MM.1S (cell line): ENCODE measurements around the gene ZBTB7B.

Experiments used
- DNase-seq: peaks from one replicate; pipeline ENCODE4 v3.0.0-alpha.2; 2015
- H2AFZ ChIP-seq: fragments of 300-600 bp; sonication (generic); 2 replicates; pipeline ENCODE4 v1.6.0; 2016; ENCODE audit warnings: antibody characterized with exemption, low read length
- H3F3A ChIP-seq: fragments of 300-600 bp; sonication (generic); 2 replicates; pipeline ENCODE4 v1.6.1; 2016; ENCODE audit warnings: mild to moderate bottlenecking, antibody characterized with exemption, low read length, moderate library complexity, mixed read lengths; ENCODE audit not compliant: insufficient read depth
- H3K27ac ChIP-seq: fragments of 300-600 bp; sonication (generic); 2 replicates; pipeline ENCODE4 v1.5.1; 2016; ENCODE audit warnings: mild to moderate bottlenecking, low read length
- H3K27me3 ChIP-seq: fragments of 300-600 bp; sonication (generic); replicated peaks from 2 replicates; pipeline ENCODE4 v1.6.0; 2016; ENCODE audit warnings: low read length; ENCODE audit not compliant: insufficient read depth
- H3K36me3 ChIP-seq: fragments of 300-600 bp; sonication (generic); replicated peaks from 2 replicates; pipeline ENCODE4 v1.6.1; 2016; ENCODE audit warnings: mild to moderate bottlenecking, low read length, mixed read lengths; ENCODE audit not compliant: insufficient read depth
- H3K4me1 ChIP-seq: fragments of 300-600 bp; sonication (generic); 2 replicates; pipeline ENCODE4 v1.6.1; 2016; ENCODE audit warnings: low read length, mixed read lengths
- H3K4me2 ChIP-seq: fragments of 300-600 bp; sonication (generic); 2 replicates; pipeline ENCODE4 v1.6.0; 2016; ENCODE audit warnings: low read depth, low read length
- H3K4me3 ChIP-seq: fragments of 300-600 bp; sonication (generic); 2 replicates; pipeline ENCODE4 v1.5.1; 2016; ENCODE audit warnings: low read length, mixed read lengths
- H3K79me2 ChIP-seq: fragments of 300-600 bp; sonication (generic); 2 replicates; pipeline ENCODE4 v1.6.1; 2016; ENCODE audit warnings: mixed run types, low read length, mixed read lengths
- H3K9ac ChIP-seq: fragments of 300-600 bp; sonication (generic); 2 replicates; pipeline ENCODE4 v1.6.1; 2016; ENCODE audit warnings: low read length, mixed read lengths
- H3K9me2 ChIP-seq: fragments of 300-600 bp; sonication (generic); replicated peaks from 2 replicates; pipeline ENCODE4 v1.6.1; 2016; ENCODE audit warnings: mild to moderate bottlenecking, low read length, mixed read lengths; ENCODE audit not compliant: insufficient read depth
- H3K9me3 ChIP-seq: fragments of 300-600 bp; sonication (generic); replicated peaks from 2 replicates; pipeline ENCODE4 v1.6.1; 2016; ENCODE audit warnings: mild to moderate bottlenecking, low read length, mixed read lengths; ENCODE audit not compliant: insufficient read depth
- H4K20me1 ChIP-seq: fragments of 300-600 bp; sonication (generic); 2 replicates; pipeline ENCODE4 v1.6.1; 2016; ENCODE audit warnings: mild to moderate bottlenecking, low read length, moderate library complexity, mixed read lengths; ENCODE audit not compliant: insufficient read depth
- EZH2 ChIP-seq: fragments of 300-600 bp; sonication (generic); optimal IDR thresholded peaks from 2 replicates; pipeline ENCODE3; 2017; ENCODE audit warnings: low read depth, mild to moderate bottlenecking, antibody characterized with exemption, low read length, mixed read lengths
- EZH2phosphoT487 ChIP-seq: fragments of 300-600 bp; sonication (generic); IDR thresholded peaks from 2 replicates; pipeline ENCODE4 v1.6.1; 2018; ENCODE audit warnings: antibody characterized with exemption, low read length
- TF ChIP-seq, protein P1 (sequence below): fragments of 300-600 bp; sonication (generic); IDR thresholded peaks from 2 replicates; pipeline ENCODE4 v1.5.1; 2016; ENCODE audit warnings: antibody characterized with exemption, low read length, mixed read lengths

ZBTB7B gene

DNA sequence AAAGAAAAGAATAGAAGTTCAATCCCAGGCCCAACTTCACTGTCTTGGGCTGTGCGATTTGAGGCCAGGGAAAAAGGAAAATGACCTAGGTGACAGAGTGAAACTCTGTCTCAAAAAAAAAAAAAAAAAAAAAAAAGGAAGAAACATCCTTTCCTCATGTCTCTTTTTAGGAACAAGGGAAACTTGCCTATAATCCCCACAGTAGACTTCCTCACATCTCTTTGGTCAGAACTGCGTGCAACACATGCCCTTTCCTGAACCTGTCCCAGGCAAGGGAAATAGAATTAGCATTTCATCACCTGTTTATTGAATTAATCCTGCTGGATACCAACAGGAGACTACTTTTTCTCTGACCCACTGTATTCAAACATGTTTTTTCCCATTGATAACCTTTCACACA lies 33.3 kb downstream of the ZBTB7B start:
- Histone ChIP-seq H3K27ac (no peak overlapping the region), H3K4me2 (no peak overlapping the region), H3K9me2 (no peaks in the 10 kb centered on the region), H3K9me3 (no peaks in the 10 kb centered on the region), H3K9ac (no peak overlapping the region), H3K79me2 (no peaks in the 10 kb centered on the region), H3F3A (peaks cover 10% of the 10 kb centered on the region), H3K27me3 (0 out of 2 replicates have a peak, but pooled peaks cover 8% of the 10 kb centered on the region), H4K20me1 (no peaks in the 10 kb centered on the region), H3K4me1 (peaks cover 16% of the 10 kb centered on the region), H3K4me3 (no peak overlapping the region), H3K36me3 (no peaks in the 10 kb centered on the region), H2AFZ (no peak overlapping the region)
- TF ChIP-seq EZH2phosphoT487, result no peak
- TF ChIP-seq EZH2, result no peak
- TF ChIP-seq, protein P1, sequence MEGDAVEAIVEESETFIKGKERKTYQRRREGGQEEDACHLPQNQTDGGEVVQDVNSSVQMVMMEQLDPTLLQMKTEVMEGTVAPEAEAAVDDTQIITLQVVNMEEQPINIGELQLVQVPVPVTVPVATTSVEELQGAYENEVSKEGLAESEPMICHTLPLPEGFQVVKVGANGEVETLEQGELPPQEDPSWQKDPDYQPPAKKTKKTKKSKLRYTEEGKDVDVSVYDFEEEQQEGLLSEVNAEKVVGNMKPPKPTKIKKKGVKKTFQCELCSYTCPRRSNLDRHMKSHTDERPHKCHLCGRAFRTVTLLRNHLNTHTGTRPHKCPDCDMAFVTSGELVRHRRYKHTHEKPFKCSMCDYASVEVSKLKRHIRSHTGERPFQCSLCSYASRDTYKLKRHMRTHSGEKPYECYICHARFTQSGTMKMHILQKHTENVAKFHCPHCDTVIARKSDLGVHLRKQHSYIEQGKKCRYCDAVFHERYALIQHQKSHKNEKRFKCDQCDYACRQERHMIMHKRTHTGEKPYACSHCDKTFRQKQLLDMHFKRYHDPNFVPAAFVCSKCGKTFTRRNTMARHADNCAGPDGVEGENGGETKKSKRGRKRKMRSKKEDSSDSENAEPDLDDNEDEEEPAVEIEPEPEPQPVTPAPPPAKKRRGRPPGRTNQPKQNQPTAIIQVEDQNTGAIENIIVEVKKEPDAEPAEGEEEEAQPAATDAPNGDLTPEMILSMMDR, result no peak
- DNase-seq, result no peak

DNA sequence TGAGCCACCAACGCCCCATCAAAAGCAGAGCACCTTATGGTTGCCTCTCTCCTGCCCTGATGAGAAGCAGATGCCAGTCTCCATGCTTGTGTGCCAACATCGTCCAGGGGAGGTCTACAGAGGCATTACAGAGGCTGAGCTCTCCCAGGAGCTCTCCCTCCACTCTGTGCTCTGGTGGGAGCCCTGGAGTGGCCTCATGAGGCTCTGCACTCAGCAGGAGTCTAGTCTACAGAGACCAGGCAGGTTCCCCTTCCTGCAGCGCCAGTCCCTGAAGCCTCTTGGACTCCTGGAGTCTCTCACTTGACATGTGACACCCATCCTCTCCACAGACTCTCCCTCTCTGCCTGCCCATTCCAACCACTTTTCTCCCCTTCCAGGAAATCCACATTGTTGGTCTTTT lies 34.4 kb downstream of the ZBTB7B start:
- peaks cover 10% of the 10 kb centered on the region for H3F3A ChIP-seq
- 0 out of 2 replicates have a peak, but pooled peaks cover 5% of the 10 kb centered on the region for H3K27me3 ChIP-seq
- no peak for DNase-seq
- no peak overlapping the region for H3K9ac ChIP-seq
- H4K20me1 ChIP-seq, result no peaks in the 10 kb centered on the region
- H3K4me3 ChIP-seq, result no peak overlapping the region
- H3K27ac ChIP-seq, result no peak overlapping the region
- H3K9me3 ChIP-seq, result no peaks in the 10 kb centered on the region
- H3K36me3 ChIP-seq, result no peaks in the 10 kb centered on the region
- no peaks in the 10 kb centered on the region for H3K79me2 ChIP-seq
- no peaks in the 10 kb centered on the region for H3K9me2 ChIP-seq
- peaks cover 16% of the 10 kb centered on the region for H3K4me1 ChIP-seq
- H3K4me2 ChIP-seq, result no peak overlapping the region
- H2AFZ ChIP-seq, result no peak overlapping the region
- TF ChIP-seq, protein P1, result no peak
- TF ChIP-seq EZH2phosphoT487 (no peak), EZH2 (no peak)

DNA sequence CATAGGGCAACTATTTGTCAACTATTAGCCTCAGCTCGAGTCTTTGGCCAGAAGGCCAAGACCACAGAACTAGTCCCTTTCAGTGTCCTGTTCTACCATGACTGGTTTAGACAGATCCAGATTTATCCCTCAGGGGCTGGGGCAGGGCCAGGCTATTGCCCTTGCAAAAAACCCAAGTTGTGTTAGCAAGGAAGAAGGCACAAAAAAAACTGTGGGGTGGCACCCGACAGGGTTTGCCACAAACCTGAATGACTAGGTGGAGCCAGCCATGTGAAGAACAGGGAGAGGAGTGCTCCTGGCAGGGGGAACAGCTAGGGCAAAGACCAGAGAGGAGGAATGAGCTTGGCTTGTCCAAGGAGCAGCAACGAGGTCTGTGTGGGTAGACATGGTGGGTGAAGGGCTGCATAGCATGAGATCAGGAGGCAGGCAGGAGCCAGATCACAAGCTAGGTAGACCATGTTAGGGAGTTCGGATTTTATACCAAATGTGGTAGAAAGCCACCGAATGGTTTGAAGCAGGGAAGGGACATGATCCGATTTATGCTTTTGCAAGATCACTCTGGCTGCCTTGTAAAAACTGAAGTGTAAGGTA lies 35.3 kb downstream of the ZBTB7B start:
- Histone ChIP-seq H3K4me3 (no peak overlapping the region), H2AFZ (no peak overlapping the region), H3K4me1 (peaks cover 16% of the 10 kb centered on the region), H3F3A (peaks cover 10% of the 10 kb centered on the region), H3K4me2 (no peak overlapping the region), H3K9me3 (no peaks in the 10 kb centered on the region), H3K79me2 (no peaks in the 10 kb centered on the region), H3K27ac (no peak overlapping the region), H4K20me1 (no peaks in the 10 kb centered on the region), H3K27me3 (0 out of 2 replicates have a peak, but pooled peaks cover 5% of the 10 kb centered on the region), H3K36me3 (no peaks in the 10 kb centered on the region), H3K9me2 (no peaks in the 10 kb centered on the region), H3K9ac (no peak overlapping the region)
- no peak for DNase-seq
- TF ChIP-seq EZH2, result no peak
- TF ChIP-seq EZH2phosphoT487, result no peak
- TF ChIP-seq, protein P1, result no peak
